Measurements from ENCODE around the gene PLEKHA6. TPM values are rescaled to one million over a fixed set of nuclear protein-coding genes. Genes with fewer than 3 reads are reported as not detected.
A peak's percentile ranks its signal among the peaks of the same experiment; 100 is the strongest.

PLEKHA6 gene
- total RNA-seq, 1 experiment from 2014 or later: 5.5 TPM

- TF ChIP-seq TCF7L2 (IDR thresholded peaks at IDR 0.05; ENCODE audit: low read depth, low read length): no peak
- TF ChIP-seq POLR2AphosphoS5 (IDR thresholded peaks at IDR 0.05; ENCODE audit: low read depth, low read length): no peak
- TF ChIP-seq REST (IDR thresholded peaks at IDR 0.05; ENCODE audit: insufficient read depth in 1 of 2, low read depth in 2 of 2, low read length in 1 of 2): no peak
- TF ChIP-seq SIN3A (IDR thresholded peaks at IDR 0.05; ENCODE audit: borderline replicate concordance, insufficient read depth, low read depth, low read length): no peak
- TF ChIP-seq, protein P1, sequence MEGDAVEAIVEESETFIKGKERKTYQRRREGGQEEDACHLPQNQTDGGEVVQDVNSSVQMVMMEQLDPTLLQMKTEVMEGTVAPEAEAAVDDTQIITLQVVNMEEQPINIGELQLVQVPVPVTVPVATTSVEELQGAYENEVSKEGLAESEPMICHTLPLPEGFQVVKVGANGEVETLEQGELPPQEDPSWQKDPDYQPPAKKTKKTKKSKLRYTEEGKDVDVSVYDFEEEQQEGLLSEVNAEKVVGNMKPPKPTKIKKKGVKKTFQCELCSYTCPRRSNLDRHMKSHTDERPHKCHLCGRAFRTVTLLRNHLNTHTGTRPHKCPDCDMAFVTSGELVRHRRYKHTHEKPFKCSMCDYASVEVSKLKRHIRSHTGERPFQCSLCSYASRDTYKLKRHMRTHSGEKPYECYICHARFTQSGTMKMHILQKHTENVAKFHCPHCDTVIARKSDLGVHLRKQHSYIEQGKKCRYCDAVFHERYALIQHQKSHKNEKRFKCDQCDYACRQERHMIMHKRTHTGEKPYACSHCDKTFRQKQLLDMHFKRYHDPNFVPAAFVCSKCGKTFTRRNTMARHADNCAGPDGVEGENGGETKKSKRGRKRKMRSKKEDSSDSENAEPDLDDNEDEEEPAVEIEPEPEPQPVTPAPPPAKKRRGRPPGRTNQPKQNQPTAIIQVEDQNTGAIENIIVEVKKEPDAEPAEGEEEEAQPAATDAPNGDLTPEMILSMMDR (IDR thresholded peaks at IDR 0.05): no peak
- DNase-seq (ENCODE audit: low read depth, low spot score): no peak
- Histone ChIP-seq H3K36me3 (ENCODE audit: control insufficient read depth, insufficient read depth, low read length) (no peaks in the 10 kb centered on the region), H3K27ac (ENCODE audit: low read length) (no peak overlapping the region), H3K4me1 (ENCODE audit: control insufficient read depth, insufficient read depth, low read length) (peaks cover 3% of the 10 kb centered on the region; the same call in 1 of the 2 replicates), H3K9me3 (ENCODE audit: control insufficient read depth, insufficient read depth, low read depth, low read length) (no peaks in the 10 kb centered on the region), H3K4me3 (ENCODE audit: low read depth in 2 of 2, low read length in 2 of 2) (no peak overlapping the region), H3K27me3 (ENCODE audit: control insufficient read depth, insufficient read depth, low read length) (no peaks in the 10 kb centered on the region)
- POLR2A ChIA-PET: no interaction called here
- no peak for ATAC-seq
- no TSS peak for BruUV-seq (replicated peaks)
- in situ Hi-C loops (cut with HindIII; ENCODE audit: low pct_unique_long_range_greater_than_20kb, low sequenced_read_pairs): no loop called here
- CTCF ChIA-PET: no interaction called here
- intact Hi-C loops (cut with micrococcal nuclease; ENCODE audit: unreplicated experiment): no loop called here
Observed at GRCh38 chr1:204321051-204321450, 38.7 kb downstream of the PLEKHA6 start.

GRCh38 chr1:204320382-204320804 lies 39.3 kb downstream of the PLEKHA6 start:
- no peaks in the 10 kb centered on the region for H3K9me3 ChIP-seq (ENCODE audit: control insufficient read depth, insufficient read depth, low read depth, low read length)
- no peaks in the 10 kb centered on the region for H3K27me3 ChIP-seq (ENCODE audit: control insufficient read depth, insufficient read depth, low read length)
- no peaks in the 10 kb centered on the region for H3K36me3 ChIP-seq (ENCODE audit: control insufficient read depth, insufficient read depth, low read length)
- intact Hi-C loops (cut with micrococcal nuclease; ENCODE audit: unreplicated experiment): no loop called here
- in situ Hi-C loops (cut with HindIII; ENCODE audit: low pct_unique_long_range_greater_than_20kb, low sequenced_read_pairs): no loop called here
- no TSS peak for BruUV-seq (replicated peaks)
- H3K4me3 ChIP-seq (ENCODE audit: low read depth in 2 of 2, low read length in 2 of 2): no peak overlapping the region
- ATAC-seq (peak; percentile 47), DNase-seq (ENCODE audit: low read depth, low spot score) (no peak)
- POLR2A ChIA-PET: no interaction called here
- CTCF ChIA-PET: no interaction called here
- peaks cover 3% of the 10 kb centered on the region; the same call in 1 of the 2 replicates for H3K4me1 ChIP-seq (ENCODE audit: control insufficient read depth, insufficient read depth, low read length)
- H3K27ac ChIP-seq (ENCODE audit: low read length): no peak overlapping the region
- TF ChIP-seq, protein P1 (IDR thresholded peaks at IDR 0.05): no peak
- TF ChIP-seq SIN3A (IDR thresholded peaks at IDR 0.05; ENCODE audit: borderline replicate concordance, insufficient read depth, low read depth, low read length): no peak
- no peak for TF ChIP-seq POLR2AphosphoS5 (IDR thresholded peaks at IDR 0.05; ENCODE audit: low read depth, low read length)
- TF ChIP-seq TCF7L2 (IDR thresholded peaks at IDR 0.05; ENCODE audit: low read depth, low read length): no peak
- no peak for TF ChIP-seq REST (IDR thresholded peaks at IDR 0.05; ENCODE audit: insufficient read depth in 1 of 2, low read depth in 2 of 2, low read length in 1 of 2)

All from Panc1 (cell line).